Bronchial epithelial cell (primary cell): Measurements from ENCODE around the gene TMCO4. TPM values are rescaled to one million over a fixed set of nuclear protein-coding genes. Genes with fewer than 3 reads are reported as not detected.

Experiments
- DNase-seq: peaks from one replicate; pipeline ENCODE4 v3.0.0-alpha.2; 2010; ENCODE audit warnings: low read depth
- FAIRE-seq: peaks from 2 replicates; lab custom pipeline; 2011; peaks lifted over from hg19 to GRCh38; lab: Jason Lieb, UNC
- H3K27me3 ChIP-seq: 2 replicates; pipeline ENCODE4 v1.5.1; 2011; ENCODE audit warnings: low read length; ENCODE audit not compliant: control insufficient read depth, insufficient read depth
- H3K36me3 ChIP-seq: 2 replicates; pipeline ENCODE4 v1.5.1; 2011; ENCODE audit warnings: low read length; ENCODE audit not compliant: control insufficient read depth, insufficient read depth
- H3K4me3 ChIP-seq: 2 replicates; pipeline ENCODE4 v1.5.1; 2011; ENCODE audit warnings: mild to moderate bottlenecking, low read depth, low read length, control low read depth
- CTCF ChIP-seq: IDR thresholded peaks from 2 replicates; pipeline ENCODE4 v1.5.1; 2011; ENCODE audit warnings: mild to moderate bottlenecking, moderate library complexity, low read length, control low read depth, inconsistent platforms; ENCODE audit not compliant: insufficient read depth, severe bottlenecking
- total RNA-seq: library from RNA; depleted of rRNA; stranded (reverse); fragments of >200 nt; gene quantifications from 2 replicates; pipeline ENCODE4 v1.2.1, GENCODE V29; 2014

The TMCO4 gene
- total RNA-seq, 1 donor from 2014 or later = 2.6 TPM

GRCh38 chr1:19698181-19698580 lies 101.5 kb downstream of the TMCO4 start:
- no peak overlapping the region for H3K4me3 ChIP-seq
- H3K36me3 ChIP-seq = no peaks in the 10 kb centered on the region
- no peak for FAIRE-seq

GRCh38 chr1:19696820-19697219 lies 102.9 kb downstream of the TMCO4 start:
- no peak for FAIRE-seq
- DNase-seq = no peak
- no peaks in the 10 kb centered on the region for H3K27me3 ChIP-seq
- no peak for TF ChIP-seq CTCF
- no peaks in the 10 kb centered on the region for H3K36me3 ChIP-seq
- H3K4me3 ChIP-seq = no peak overlapping the region

More at GRCh38 chr1:19698181-19698580, 101.5 kb downstream of the TMCO4 start:
- no peaks in the 10 kb centered on the region for H3K27me3 ChIP-seq
- TF ChIP-seq CTCF = no peak
- no peak for DNase-seq

GRCh38 chr1:19695772-19696171 lies 103.9 kb downstream of the TMCO4 start:
- no peaks in the 10 kb centered on the region for H3K36me3 ChIP-seq
- peak; percentile 85 for FAIRE-seq
- no peak overlapping the region for H3K4me3 ChIP-seq
- no peaks in the 10 kb centered on the region for H3K27me3 ChIP-seq
- TF ChIP-seq CTCF = no peak
- no peak for DNase-seq

GRCh38 chr1:19694298-19694697 lies 105.4 kb downstream of the TMCO4 start:
- Histone ChIP-seq H3K36me3 (no peaks in the 10 kb centered on the region), H3K4me3 (no peak overlapping the region), H3K27me3 (no peaks in the 10 kb centered on the region)
- FAIRE-seq = no peak
- TF ChIP-seq CTCF = no peak
- DNase-seq = no peak

- no peaks in the 10 kb centered on the region for H3K36me3 ChIP-seq
- H3K4me3 ChIP-seq = no peak overlapping the region
- no peak for TF ChIP-seq CTCF
- FAIRE-seq = no peak
- H3K27me3 ChIP-seq = no peaks in the 10 kb centered on the region
- DNase-seq = no peak
Observed at GRCh38 chr1:19690342-19690741, 109.4 kb downstream of the TMCO4 start.

- FAIRE-seq (no peak), DNase-seq (no peak)
- TF ChIP-seq CTCF = no peak
- H3K36me3 ChIP-seq = no peaks in the 10 kb centered on the region
- no peak overlapping the region for H3K4me3 ChIP-seq
- H3K27me3 ChIP-seq = no peaks in the 10 kb centered on the region
Observed at GRCh38 chr1:19689856-19690255, 109.9 kb downstream of the TMCO4 start.
